ENCODE measurements around the gene ATP13A3.
"Not testable (repeated sequence)": the region's sequence is repeated elsewhere in the genome, so short reads cannot be mapped to it uniquely, and the experiment has no call there.

ATP13A3 gene

GRCh38 chr3:194514626-194515025 is 27.8 kb upstream of the ATP13A3 start:
- H3K4me1 ChIP-seq (ENCODE audit: control insufficient read depth, low read depth, low read length) = no peaks in the 10 kb centered on the region
- no peak overlapping the region for H3K4me3 ChIP-seq (ENCODE audit: low read length)
- no peak overlapping the region for H3K27ac ChIP-seq (ENCODE audit: low read length)
- H3K9me3 ChIP-seq (ENCODE audit: control insufficient read depth, low read depth, low read length) = no peaks in the 10 kb centered on the region
- no peak overlapping the region for H3K9ac ChIP-seq (ENCODE audit: low read length)
- no peaks in the 10 kb centered on the region for H3K27me3 ChIP-seq (ENCODE audit: control insufficient read depth, insufficient read depth, low read length)
- no peaks in the 10 kb centered on the region for H3K36me3 ChIP-seq (ENCODE audit: control insufficient read depth, low read depth, low read length)

- Histone ChIP-seq H3K36me3 (ENCODE audit: control insufficient read depth, low read depth, low read length) (no peaks in the 10 kb centered on the region), H3K4me1 (ENCODE audit: control insufficient read depth, low read depth, low read length) (no peaks in the 10 kb centered on the region), H3K9ac (ENCODE audit: low read length) (no peak overlapping the region), H3K9me3 (ENCODE audit: control insufficient read depth, low read depth, low read length) (no peaks in the 10 kb centered on the region), H3K27me3 (ENCODE audit: control insufficient read depth, insufficient read depth, low read length) (no peaks in the 10 kb centered on the region), H3K27ac (ENCODE audit: low read length) (no peak overlapping the region), H3K4me3 (ENCODE audit: low read length) (no peak overlapping the region)
Observed at GRCh38 chr3:194512895-194513601, 26.2 kb upstream of the ATP13A3 start.

GRCh38 chr3:194508491-194509453 is 22.0 kb upstream of the ATP13A3 start:
- Histone ChIP-seq H3K9ac (ENCODE audit: low read length) (no peak overlapping the region), H3K36me3 (ENCODE audit: control insufficient read depth, low read depth, low read length) (no peaks in the 10 kb centered on the region), H3K9me3 (ENCODE audit: control insufficient read depth, low read depth, low read length) (no peaks in the 10 kb centered on the region), H3K27me3 (ENCODE audit: control insufficient read depth, insufficient read depth, low read length) (no peaks in the 10 kb centered on the region), H3K4me1 (ENCODE audit: control insufficient read depth, low read depth, low read length) (no peaks in the 10 kb centered on the region), H3K27ac (ENCODE audit: low read length) (no peak overlapping the region), H3K4me3 (ENCODE audit: low read length) (no peak overlapping the region)

- H3K27me3 ChIP-seq (ENCODE audit: control insufficient read depth, insufficient read depth, low read length) = no peaks in the 10 kb centered on the region
- H3K9ac ChIP-seq (ENCODE audit: low read length) = no peak overlapping the region
- H3K4me3 ChIP-seq (ENCODE audit: low read length) = no peak overlapping the region
- H3K27ac ChIP-seq (ENCODE audit: low read length) = no peak overlapping the region
- H3K4me1 ChIP-seq (ENCODE audit: control insufficient read depth, low read depth, low read length) = no peaks in the 10 kb centered on the region
- no peaks in the 10 kb centered on the region for H3K9me3 ChIP-seq (ENCODE audit: control insufficient read depth, low read depth, low read length)
- H3K36me3 ChIP-seq (ENCODE audit: control insufficient read depth, low read depth, low read length) = no peaks in the 10 kb centered on the region
Observed at GRCh38 chr3:194507571-194507970, 20.8 kb upstream of the ATP13A3 start.

- H3K9me3 ChIP-seq (ENCODE audit: control insufficient read depth, low read depth, low read length) = no peaks in the 10 kb centered on the region
- no peaks in the 10 kb centered on the region for H3K4me1 ChIP-seq (ENCODE audit: control insufficient read depth, low read depth, low read length)
- no peak overlapping the region for H3K27ac ChIP-seq (ENCODE audit: low read length)
- no peak overlapping the region for H3K9ac ChIP-seq (ENCODE audit: low read length)
- H3K36me3 ChIP-seq (ENCODE audit: control insufficient read depth, low read depth, low read length) = no peaks in the 10 kb centered on the region
- H3K27me3 ChIP-seq (ENCODE audit: control insufficient read depth, insufficient read depth, low read length) = no peaks in the 10 kb centered on the region
- no peak overlapping the region for H3K4me3 ChIP-seq (ENCODE audit: low read length)
Observed at GRCh38 chr3:194505791-194506415, 19.1 kb upstream of the ATP13A3 start.

GRCh38 chr3:194504861-194505260 is 18.1 kb upstream of the ATP13A3 start:
- Histone ChIP-seq H3K9ac (ENCODE audit: low read length) (no peak overlapping the region), H3K4me1 (ENCODE audit: control insufficient read depth, low read depth, low read length) (no peaks in the 10 kb centered on the region), H3K27me3 (ENCODE audit: control insufficient read depth, insufficient read depth, low read length) (no peaks in the 10 kb centered on the region), H3K9me3 (ENCODE audit: control insufficient read depth, low read depth, low read length) (no peaks in the 10 kb centered on the region), H3K36me3 (ENCODE audit: control insufficient read depth, low read depth, low read length) (no peaks in the 10 kb centered on the region), H3K4me3 (ENCODE audit: low read length) (no peak overlapping the region), H3K27ac (ENCODE audit: low read length) (no peak overlapping the region)

GRCh38 chr3:194504146-194504545 is 17.3 kb upstream of the ATP13A3 start:
- H3K36me3 ChIP-seq (ENCODE audit: control insufficient read depth, low read depth, low read length) = no peaks in the 10 kb centered on the region
- no peak overlapping the region for H3K4me3 ChIP-seq (ENCODE audit: low read length)
- H3K27ac ChIP-seq (ENCODE audit: low read length) = no peak overlapping the region
- no peak overlapping the region for H3K9ac ChIP-seq (ENCODE audit: low read length)
- no peaks in the 10 kb centered on the region for H3K9me3 ChIP-seq (ENCODE audit: control insufficient read depth, low read depth, low read length)
- H3K4me1 ChIP-seq (ENCODE audit: control insufficient read depth, low read depth, low read length) = no peaks in the 10 kb centered on the region
- no peaks in the 10 kb centered on the region for H3K27me3 ChIP-seq (ENCODE audit: control insufficient read depth, insufficient read depth, low read length)

GRCh38 chr3:194503081-194503531 is 16.3 kb upstream of the ATP13A3 start:
- Histone ChIP-seq H3K4me3 (ENCODE audit: low read length) (no peak overlapping the region), H3K36me3 (ENCODE audit: control insufficient read depth, low read depth, low read length) (no peaks in the 10 kb centered on the region), H3K9ac (ENCODE audit: low read length) (no peak overlapping the region), H3K27me3 (ENCODE audit: control insufficient read depth, insufficient read depth, low read length) (no peaks in the 10 kb centered on the region), H3K9me3 (ENCODE audit: control insufficient read depth, low read depth, low read length) (no peaks in the 10 kb centered on the region), H3K4me1 (ENCODE audit: control insufficient read depth, low read depth, low read length) (no peaks in the 10 kb centered on the region), H3K27ac (ENCODE audit: low read length) (no peak overlapping the region)

GRCh38 chr3:194500198-194500597 is 13.4 kb upstream of the ATP13A3 start:
- H3K4me1 ChIP-seq (ENCODE audit: control insufficient read depth, low read depth, low read length) = no peaks in the 10 kb centered on the region
- no peak overlapping the region for H3K27ac ChIP-seq (ENCODE audit: low read length)
- H3K9ac ChIP-seq (ENCODE audit: low read length) = no peak overlapping the region
- H3K36me3 ChIP-seq (ENCODE audit: control insufficient read depth, low read depth, low read length) = no peaks in the 10 kb centered on the region
- H3K9me3 ChIP-seq (ENCODE audit: control insufficient read depth, low read depth, low read length) = no peaks in the 10 kb centered on the region
- H3K27me3 ChIP-seq (ENCODE audit: control insufficient read depth, insufficient read depth, low read length) = no peaks in the 10 kb centered on the region
- H3K4me3 ChIP-seq (ENCODE audit: low read length) = no peak overlapping the region

GRCh38 chr3:194499516-194499915 is 12.7 kb upstream of the ATP13A3 start:
- H3K36me3 ChIP-seq (ENCODE audit: control insufficient read depth, low read depth, low read length); H3K9ac ChIP-seq (ENCODE audit: low read length); H3K4me1 ChIP-seq (ENCODE audit: control insufficient read depth, low read depth, low read length); H3K9me3 ChIP-seq (ENCODE audit: control insufficient read depth, low read depth, low read length); H3K27me3 ChIP-seq (ENCODE audit: control insufficient read depth, insufficient read depth, low read length); H3K27ac ChIP-seq (ENCODE audit: low read length); H3K4me3 ChIP-seq (ENCODE audit: low read length): not testable (repeated sequence)

- no peaks in the 10 kb centered on the region for H3K27me3 ChIP-seq (ENCODE audit: control insufficient read depth, insufficient read depth, low read length)
- H3K9ac ChIP-seq (ENCODE audit: low read length) = no peak overlapping the region
- H3K4me3 ChIP-seq (ENCODE audit: low read length) = no peak overlapping the region
- no peak overlapping the region for H3K27ac ChIP-seq (ENCODE audit: low read length)
- no peaks in the 10 kb centered on the region for H3K9me3 ChIP-seq (ENCODE audit: control insufficient read depth, low read depth, low read length)
- H3K4me1 ChIP-seq (ENCODE audit: control insufficient read depth, low read depth, low read length) = no peaks in the 10 kb centered on the region
- no peaks in the 10 kb centered on the region for H3K36me3 ChIP-seq (ENCODE audit: control insufficient read depth, low read depth, low read length)
Observed at GRCh38 chr3:194497799-194498575, 11.2 kb upstream of the ATP13A3 start.
